Measurements from ENCODE around the gene TGFBR3L.
A peak's percentile ranks its signal among the peaks of the same experiment; 100 is the strongest.

TGFBR3L gene

GRCh38 chr19:7914598-7915045 is at the start of gene TGFBR3L:
Gene TGFBR3L, plus strand, starts transcription at chr19:7914830.
- no peak for DNase-seq (ENCODE audit: low read depth)

GRCh38 chr19:7865262-7865911 is 49.2 kb upstream of the TGFBR3L start:
- DNase-seq (ENCODE audit: low read depth), result no peak

- DNase-seq (ENCODE audit: low read depth), result no peak
Measured at GRCh38 chr19:7866399-7867091, 48.1 kb upstream of the TGFBR3L start.

GRCh38 chr19:7867092-7867844 is 47.4 kb upstream of the TGFBR3L start:
- no peak for DNase-seq (ENCODE audit: low read depth)

GRCh38 chr19:7868326-7868670 is 46.3 kb upstream of the TGFBR3L start:
- DNase-seq (ENCODE audit: low read depth), result no peak

GRCh38 chr19:7868671-7869452 is 45.8 kb upstream of the TGFBR3L start:
- peak; percentile 55 for DNase-seq (ENCODE audit: low read depth)

GRCh38 chr19:7869453-7869909 is 45.1 kb upstream of the TGFBR3L start:
- DNase-seq (ENCODE audit: low read depth), result peak; percentile 35

- no peak for DNase-seq (ENCODE audit: low read depth)
Measured at GRCh38 chr19:7869910-7870511, 44.6 kb upstream of the TGFBR3L start.

- peak; percentile 43 for DNase-seq (ENCODE audit: low read depth)
Measured at GRCh38 chr19:7870571-7871436, 43.8 kb upstream of the TGFBR3L start.

GRCh38 chr19:7871437-7872305 is 43.0 kb upstream of the TGFBR3L start:
- DNase-seq (ENCODE audit: low read depth), result peak; percentile 92

- no peak for DNase-seq (ENCODE audit: low read depth)
Measured at GRCh38 chr19:7872306-7873204, 42.1 kb upstream of the TGFBR3L start.

GRCh38 chr19:7873304-7874075 is 41.1 kb upstream of the TGFBR3L start:
- no peak for DNase-seq (ENCODE audit: low read depth)

- DNase-seq (ENCODE audit: low read depth), result no peak
Measured at GRCh38 chr19:7874076-7874896, 40.3 kb upstream of the TGFBR3L start, which contains the start of gene PRR36. Gene PRR36, minus strand, starts transcription at chr19:7874390. Its CDS starts 701 bp downstream, at chr19:7873689.

- no peak for DNase-seq (ENCODE audit: low read depth)
Measured at GRCh38 chr19:7874897-7875273, 39.7 kb upstream of the TGFBR3L start.

GRCh38 chr19:7877249-7877836 is 37.3 kb upstream of the TGFBR3L start:
- no peak for DNase-seq (ENCODE audit: low read depth)

GRCh38 chr19:7879111-7879807 is 35.4 kb upstream of the TGFBR3L start:
- no peak for DNase-seq (ENCODE audit: low read depth)

Measured in iris pigment epithelial cell (primary cell).